Common myeloid progenitor, CD34-positive (primary cell): ENCODE measurements around the gene HHATL.

Source experiments
- CTCF ChIA-PET: fragments of 350-600 bp; sonication (Branson Sonifier 250); formaldehyde crosslinking; loops from one replicate; lab custom pipeline; 2021; ENCODE audit warnings: antibody characterized with exemption; lab: Charles Lee
- POLR2A ChIA-PET: fragments of 350-600 bp; sonication (Branson Sonifier 250); formaldehyde crosslinking; loops from one replicate; lab custom pipeline; 2021; ENCODE audit warnings: antibody characterized with exemption; lab: Charles Lee
- DNase-seq, 3 donors: peaks; one replicate each; pipeline versions ENCODE4 v3.0.0 to v3.0.0-alpha.2; 2013
- H3K27ac ChIP-seq, 2 experiments: 1 replicate in 1 of 2; 2 replicates in 1 of 2; pipeline ENCODE4 v1.7.0; 2013; ENCODE audit warnings: inconsistent platforms in 2 of 2, low read length in 2 of 2, mild to moderate bottlenecking in 2 of 2, low read depth in 1 of 2, moderate library complexity in 1 of 2; ENCODE audit not compliant: severe bottlenecking in 2 of 2, insufficient read depth in 1 of 2, poor library complexity in 1 of 2
- H3K27me3 ChIP-seq, 5 experiments: replicated peaks in 2 of 5; 1 replicate in 3 of 5; 2 replicates in 2 of 5; pipeline versions ENCODE4 v1.6.1 to v1.7.0; 2013; ENCODE audit warnings: low read length in 4 of 5, mild to moderate bottlenecking in 2 of 5, moderate library complexity in 2 of 5, inconsistent platforms in 1 of 5; ENCODE audit not compliant: insufficient read depth in 5 of 5, control insufficient read depth in 4 of 5
- H3K36me3 ChIP-seq, 4 experiments: 1 replicate in 2 of 4; 2 replicates in 2 of 4; pipeline versions ENCODE4 v1.6.1 to v1.7.0; 2013; ENCODE audit warnings: low read length in 3 of 4, control low read depth in 1 of 4, mild to moderate bottlenecking in 1 of 4; ENCODE audit not compliant: control insufficient read depth in 4 of 4, insufficient read depth in 4 of 4
- H3K4me1 ChIP-seq, 4 experiments: 1 replicate in 3 of 4; 2 replicates in 1 of 4; pipeline versions ENCODE4 v1.6.1 to v1.7.1; 2013; ENCODE audit warnings: low read length in 3 of 4, mild to moderate bottlenecking in 3 of 4, control low read depth in 1 of 4, inconsistent platforms in 1 of 4, moderate library complexity in 1 of 4; ENCODE audit not compliant: control insufficient read depth in 4 of 4, insufficient read depth in 4 of 4; ENCODE audit errors: control extremely low read depth in 1 of 4
- H3K4me3 ChIP-seq, 7 experiments: 1 replicate in 4 of 7; 2 replicates in 3 of 7; pipeline versions ENCODE4 v1.5.1 to v1.7.0; 2013; ENCODE audit warnings: mild to moderate bottlenecking in 7 of 7, low read length in 6 of 7, moderate library complexity in 6 of 7, inconsistent platforms in 2 of 7, low read depth in 2 of 7, control low read depth in 1 of 7; ENCODE audit not compliant: insufficient read depth in 4 of 7, control insufficient read depth in 1 of 7; ENCODE audit errors: extremely low read depth in 1 of 7
- H3K9me3 ChIP-seq, 5 experiments: 1 replicate in 4 of 5; 2 replicates in 1 of 5; pipeline versions ENCODE4 v1.6.1 to v1.7.1; 2013; ENCODE audit warnings: low read length in 4 of 5, mild to moderate bottlenecking in 2 of 5, inconsistent platforms in 1 of 5, low read depth in 1 of 5, moderate library complexity in 1 of 5; ENCODE audit not compliant: control insufficient read depth in 4 of 5, insufficient read depth in 2 of 5; ENCODE audit errors: control extremely low read depth in 1 of 5
- WGBS: methylation state at CpG from one replicate; pipeline ENCODE4 v1.1.5; 2013; ENCODE audit not compliant: insufficient coverage; 5-methylcytosine and 5-hydroxymethylcytosine counted together

The HHATL gene

DNA sequence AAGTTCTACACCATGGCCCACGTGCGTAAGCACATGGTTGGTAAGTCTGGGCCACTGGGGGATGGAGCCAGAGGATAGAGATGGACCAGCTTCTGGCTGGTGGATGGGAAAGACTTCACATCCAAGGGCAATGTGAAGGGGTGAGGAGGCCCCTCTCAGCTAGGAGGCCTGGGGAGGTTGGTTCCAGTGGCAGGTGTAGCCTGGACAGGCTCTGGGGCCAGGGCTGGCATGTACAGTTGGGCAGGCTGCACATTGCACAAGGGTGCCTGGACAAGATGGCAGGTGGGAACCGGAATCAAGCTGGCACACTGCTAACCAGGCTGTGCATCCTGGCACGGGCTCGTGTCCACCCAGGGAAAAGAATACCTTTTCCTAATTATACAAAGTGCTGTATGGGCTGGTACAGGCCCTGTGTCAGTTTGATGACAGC is 41.0 kb downstream of the HHATL start:
- H3K36me3 ChIP-seq, result peaks cover 0 to 11% (median 0%) of the 10 kb centered on the region in 4 experiments
- H3K27me3 ChIP-seq, result no peaks in the 10 kb centered on the region
- H3K4me3 ChIP-seq, result no peak overlapping the region
- no peak for DNase-seq
- ChIA-PET CTCF (no interaction called here), POLR2A (no interaction called here)
- no peak overlapping the region for H3K27ac ChIP-seq
- H3K9me3 ChIP-seq, result no peaks in the 10 kb centered on the region
- no peaks in the 10 kb centered on the region for H3K4me1 ChIP-seq
- WGBS, result 91% methylated on average over 5 of the region's 5 CpGs

DNA sequence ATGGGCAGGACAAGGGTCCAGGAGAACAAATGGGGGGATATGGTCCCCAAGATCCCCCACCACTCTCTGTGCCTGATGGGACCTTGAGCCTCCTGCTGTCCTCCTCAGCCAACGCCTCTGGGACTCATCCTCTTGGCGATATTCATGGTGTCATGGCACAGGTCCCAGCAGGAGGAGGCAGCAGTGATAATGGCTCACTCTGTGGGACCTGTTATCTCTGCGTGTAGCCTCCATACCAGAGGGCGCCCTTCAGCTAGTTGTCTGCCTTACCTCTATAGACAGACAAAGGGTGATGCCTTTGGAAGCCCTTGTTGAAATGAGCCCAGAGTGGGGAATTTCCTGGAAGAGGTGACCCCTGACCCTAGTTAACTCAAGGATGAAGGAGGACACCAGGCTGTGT is 41.7 kb downstream of the HHATL start:
- no peak overlapping the region for H3K4me3 ChIP-seq
- DNase-seq, result no peak
- CTCF ChIA-PET, result no interaction called here
- POLR2A ChIA-PET, result no interaction called here
- no peaks in the 10 kb centered on the region for H3K27me3 ChIP-seq
- no peaks in the 10 kb centered on the region for H3K9me3 ChIP-seq
- peaks cover 0 to 11% (median 0%) of the 10 kb centered on the region in 4 experiments for H3K36me3 ChIP-seq
- H3K4me1 ChIP-seq, result no peaks in the 10 kb centered on the region
- no peak overlapping the region for H3K27ac ChIP-seq
- 97% methylated on average over 4 of the region's 4 CpGs for WGBS

DNA sequence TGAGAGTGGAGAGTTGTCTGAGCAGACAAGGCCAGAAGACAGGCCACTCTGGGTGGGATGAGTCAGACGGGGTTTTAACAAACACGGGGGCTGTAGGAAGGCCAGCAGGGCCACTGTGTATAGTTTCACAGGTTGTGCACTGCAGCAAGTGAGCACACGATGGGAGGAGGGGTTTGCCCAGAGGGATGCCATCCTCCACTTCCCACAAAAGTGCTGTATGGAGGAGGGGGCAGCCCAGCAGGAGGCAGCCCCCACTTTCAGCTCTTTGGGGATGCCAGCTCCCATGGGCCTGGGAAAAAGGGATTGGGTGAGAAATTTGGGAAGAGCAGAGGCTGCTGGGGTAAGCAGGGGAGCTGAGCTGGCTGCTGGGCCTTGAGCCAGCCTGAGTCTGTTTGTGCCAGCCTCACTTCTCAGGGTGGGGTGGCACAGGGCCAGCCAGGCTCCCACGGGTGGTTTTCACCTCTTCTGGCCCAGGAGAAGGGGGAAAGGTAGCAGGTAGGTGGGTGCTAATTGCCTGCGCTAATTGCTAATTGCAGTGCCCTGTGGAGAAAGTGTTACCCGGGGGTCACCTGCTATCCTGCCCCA is 42.4 kb downstream of the HHATL start:
- Histone ChIP-seq H3K27ac (no peak overlapping the region), H3K4me3 (no peak overlapping the region), H3K4me1 (peaks cover 0 to 4% (median 2%) of the 10 kb centered on the region in 4 experiments), H3K27me3 (no peaks in the 10 kb centered on the region), H3K9me3 (no peaks in the 10 kb centered on the region), H3K36me3 (peaks cover 0 to 11% (median 0%) of the 10 kb centered on the region in 4 experiments)
- ChIA-PET CTCF (no interaction called here), POLR2A (interaction anchor here (0.6 kb wide), 1 partner anchor 159 kb away, joined by 3 read pairs; no protein-coding TSS in a partner anchor)
- 75% methylated on average over 3 of the region's 6 CpGs for WGBS
- no peak for DNase-seq

DNA sequence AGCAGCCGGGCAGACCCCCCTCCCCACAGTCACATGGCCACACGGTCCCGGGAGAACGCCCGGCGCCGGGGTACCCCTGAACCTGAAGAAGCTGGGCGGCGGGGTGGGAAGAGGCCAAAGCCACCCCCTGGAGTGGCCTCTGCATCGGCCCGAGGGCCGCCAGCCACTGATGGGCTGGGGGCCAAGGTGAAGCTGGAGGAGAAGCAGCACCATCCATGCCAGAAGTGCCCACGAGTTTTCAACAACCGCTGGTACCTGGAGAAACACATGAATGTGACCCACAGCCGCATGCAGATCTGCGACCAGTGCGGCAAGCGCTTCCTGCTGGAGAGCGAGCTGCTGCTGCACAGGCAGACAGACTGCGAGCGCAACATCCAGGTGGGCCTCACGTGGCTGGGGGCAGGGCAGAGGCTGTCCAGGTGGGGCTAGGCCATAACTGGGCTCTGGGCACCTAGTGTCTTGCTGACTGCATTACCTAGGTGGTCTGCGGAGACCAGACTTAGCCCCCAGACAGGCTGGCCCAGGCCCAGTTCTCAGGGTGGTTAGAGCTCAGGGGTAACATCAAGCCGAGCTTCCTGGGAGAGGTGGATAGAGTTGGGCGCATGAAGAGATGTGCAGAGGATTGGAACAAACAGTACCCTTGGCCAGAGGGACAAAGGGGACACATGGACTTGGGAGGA is 43.0 kb downstream of the HHATL start:
- peaks cover 0 to 11% (median 0%) of the 10 kb centered on the region in 4 experiments for H3K36me3 ChIP-seq
- no peak for DNase-seq
- no peak overlapping the region for H3K4me3 ChIP-seq
- WGBS, result 93% methylated on average over 18 of the region's 25 CpGs
- H3K9me3 ChIP-seq, result no peaks in the 10 kb centered on the region
- no peaks in the 10 kb centered on the region for H3K27me3 ChIP-seq
- H3K4me1 ChIP-seq, result peaks cover 0 to 10% (median 8%) of the 10 kb centered on the region in 4 experiments
- ChIA-PET CTCF (no interaction called here), POLR2A (interaction anchor here (0.6 kb wide), 1 partner anchor 158 kb away, joined by 3 read pairs; no protein-coding TSS in a partner anchor)
- no peak overlapping the region for H3K27ac ChIP-seq

DNA sequence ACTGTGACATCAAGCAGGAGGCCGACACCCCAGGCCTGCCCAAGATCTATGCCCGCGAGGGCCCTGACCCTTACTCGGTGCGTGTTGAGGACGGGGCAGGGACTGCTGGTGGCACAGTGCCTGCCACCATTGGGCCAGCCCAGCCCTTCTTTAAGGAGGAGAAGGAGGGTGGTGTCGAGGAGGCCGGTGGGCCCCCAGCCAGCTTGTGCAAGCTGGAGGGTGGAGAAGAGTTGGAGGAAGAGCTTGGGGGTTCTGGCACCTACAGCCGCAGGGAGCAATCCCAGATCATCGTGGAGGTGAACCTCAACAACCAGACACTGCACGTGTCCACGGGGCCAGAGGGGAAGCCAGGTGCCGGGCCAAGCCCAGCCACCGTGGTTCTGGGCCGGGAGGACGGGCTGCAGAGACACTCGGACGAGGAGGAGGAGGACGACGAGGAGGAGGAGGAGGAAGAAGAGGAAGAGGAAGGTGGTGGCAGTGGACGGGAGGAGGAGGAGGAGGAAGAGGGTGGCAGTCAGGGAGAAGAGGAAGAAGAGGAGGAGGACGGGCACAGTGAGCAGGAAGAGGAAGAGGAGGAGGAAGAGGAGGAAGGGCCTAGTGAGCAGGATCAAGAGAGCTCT is 43.7 kb downstream of the HHATL start:
- no peaks in the 10 kb centered on the region for H3K9me3 ChIP-seq
- POLR2A ChIA-PET, result no interaction called here
- WGBS, result 93% methylated on average over 18 of the region's 22 CpGs
- H3K27me3 ChIP-seq, result no peaks in the 10 kb centered on the region
- H3K4me1 ChIP-seq, result peaks cover 0 to 13% (median 10%) of the 10 kb centered on the region in 4 experiments
- no peak overlapping the region for H3K27ac ChIP-seq
- H3K4me3 ChIP-seq, result no peak overlapping the region
- no peak for DNase-seq
- H3K36me3 ChIP-seq, result peaks cover 0 to 11% (median 0%) of the 10 kb centered on the region in 4 experiments
- CTCF ChIA-PET, result no interaction called here

DNA sequence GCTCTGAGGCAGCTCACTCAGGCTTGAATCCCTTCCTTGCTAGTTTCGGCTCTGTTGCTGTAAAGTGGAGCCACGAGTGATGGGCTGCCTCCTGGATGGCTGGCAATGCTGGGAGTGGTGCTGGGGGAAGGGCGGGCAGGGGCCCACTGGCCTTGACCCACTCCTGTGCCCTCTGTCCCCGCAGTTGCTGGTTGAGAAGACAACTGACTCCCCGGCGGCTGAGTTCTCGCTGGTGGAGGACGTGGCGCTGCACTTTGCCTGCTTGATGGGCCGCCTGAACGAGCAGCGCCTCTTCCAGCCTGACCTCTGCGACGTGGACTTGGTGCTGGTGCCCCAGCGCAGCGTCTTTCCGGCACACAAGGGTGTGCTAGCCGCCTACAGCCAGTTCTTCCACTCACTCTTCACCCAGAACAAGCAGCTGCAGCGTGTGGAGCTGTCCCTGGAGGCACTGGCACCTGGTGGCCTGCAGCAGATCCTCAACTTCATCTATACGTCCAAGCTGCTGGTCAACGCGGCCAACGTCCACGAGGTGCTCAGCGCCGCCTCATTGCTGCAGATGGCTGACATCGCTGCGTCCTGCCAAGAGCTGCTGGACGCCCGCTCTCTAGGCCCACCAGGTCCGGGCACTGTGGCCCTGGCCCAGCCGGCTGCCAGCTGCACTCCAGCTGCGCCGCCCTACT is 44.4 kb downstream of the HHATL start:
- Histone ChIP-seq H3K9me3 (no peaks in the 10 kb centered on the region), H3K27ac (no peak overlapping the region), H3K36me3 (peaks cover 0 to 11% (median 0%) of the 10 kb centered on the region in 4 experiments), H3K4me3 (no peak overlapping the region), H3K27me3 (no peaks in the 10 kb centered on the region), H3K4me1 (peaks cover under 1 to 20% (median 17%) of the 10 kb centered on the region in 4 experiments)
- no peak for DNase-seq
- CTCF ChIA-PET, result no interaction called here
- POLR2A ChIA-PET, result no interaction called here
- 97% methylated on average over 28 of the region's 34 CpGs for WGBS
